ENCODE measurements around the gene FAM241A.

Gene FAM241A

DNA sequence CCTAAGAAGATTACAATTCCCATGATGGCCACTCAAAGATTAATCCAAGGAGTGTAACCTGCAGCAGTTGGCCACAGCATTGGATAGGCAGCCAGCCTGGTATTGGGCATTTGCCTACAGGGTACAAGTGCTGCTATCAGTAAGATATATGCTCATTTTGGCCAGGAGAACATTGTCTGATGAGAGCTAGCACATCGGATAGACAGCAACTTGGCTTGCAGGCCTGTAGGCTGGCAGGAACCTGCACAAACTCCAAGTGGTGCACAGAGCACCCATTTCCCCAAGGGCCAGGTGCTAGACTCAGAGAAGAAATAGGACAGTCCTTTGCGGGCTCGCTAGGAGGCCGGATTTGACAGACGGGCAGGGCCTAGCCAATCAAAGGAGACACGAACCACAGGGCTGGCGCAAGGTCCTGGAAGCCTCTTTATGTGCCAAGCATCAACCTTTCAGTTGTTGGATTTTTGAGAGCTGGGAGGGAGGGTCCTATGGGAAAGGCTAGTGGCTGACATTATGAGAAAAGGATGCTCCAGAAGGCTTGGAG is 74.6 kb downstream of the FAM241A start:
- Histone ChIP-seq H3K4me3 (ENCODE audit: extremely low read depth, insufficient read depth, low read length, poor library complexity, severe bottlenecking) (no peak overlapping the region), H3K36me3 (ENCODE audit: control insufficient read depth, insufficient read depth, low read length) (no peaks in the 10 kb centered on the region), H3K27ac (ENCODE audit: low read depth, low read length, severe bottlenecking) (no peak overlapping the region), H3K4me1 (ENCODE audit: control insufficient read depth, insufficient read depth, low read length, poor library complexity, severe bottlenecking) (no peaks in the 10 kb centered on the region), H3K9me3 (ENCODE audit: control insufficient read depth, low read length) (no peaks in the 10 kb centered on the region)
- 92 to 97% methylated on average over 7 of the region's 7 CpGs for WGBS, 2 experiments (ENCODE audit: insufficient coverage in 2 of 2)

- 93% methylated on average over 39 to 42 of the region's 43 CpGs for WGBS, 2 experiments (ENCODE audit: insufficient coverage in 2 of 2)
- H3K4me1 ChIP-seq (ENCODE audit: control insufficient read depth, insufficient read depth, low read length, poor library complexity, severe bottlenecking), result no peaks in the 10 kb centered on the region
- H3K9me3 ChIP-seq (ENCODE audit: control insufficient read depth, low read length), result no peaks in the 10 kb centered on the region
- H3K4me3 ChIP-seq (ENCODE audit: extremely low read depth, insufficient read depth, low read length, poor library complexity, severe bottlenecking), result no peak overlapping the region
- no peaks in the 10 kb centered on the region for H3K36me3 ChIP-seq (ENCODE audit: control insufficient read depth, insufficient read depth, low read length)
- H3K27ac ChIP-seq (ENCODE audit: low read depth, low read length, severe bottlenecking), result no peak overlapping the region
Observed at GRCh38 chr4:112222219-112222955, 77.1 kb downstream of the FAM241A start.

DNA sequence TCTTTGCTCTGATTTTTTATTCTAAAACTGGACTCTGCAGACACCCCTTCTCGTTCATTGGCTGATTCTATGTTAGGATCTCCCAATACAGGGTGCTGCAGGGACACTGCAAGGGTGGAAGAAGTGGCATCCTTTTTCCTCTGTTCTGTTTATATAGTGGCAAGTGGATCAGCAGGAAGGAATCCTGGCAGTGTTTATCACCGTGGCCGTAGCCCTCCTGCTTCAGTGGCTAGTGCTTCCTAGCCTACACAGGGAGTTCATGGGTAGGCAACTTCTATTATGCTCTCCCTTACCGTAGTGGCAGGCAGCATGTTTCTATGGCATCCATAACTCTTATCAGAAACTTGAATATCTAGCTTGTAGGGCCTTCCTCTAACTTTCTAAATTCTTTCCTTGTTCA is 79.9 kb downstream of the FAM241A start:
- H3K27ac ChIP-seq (ENCODE audit: low read depth, low read length, severe bottlenecking), result no peak overlapping the region
- H3K4me1 ChIP-seq (ENCODE audit: control insufficient read depth, insufficient read depth, low read length, poor library complexity, severe bottlenecking), result no peaks in the 10 kb centered on the region
- no peak overlapping the region for H3K4me3 ChIP-seq (ENCODE audit: extremely low read depth, insufficient read depth, low read length, poor library complexity, severe bottlenecking)
- 74 to 85% methylated on average over 4 of the region's 4 CpGs for WGBS, 2 experiments (ENCODE audit: insufficient coverage in 2 of 2)
- H3K9me3 ChIP-seq (ENCODE audit: control insufficient read depth, low read length), result no peaks in the 10 kb centered on the region
- H3K36me3 ChIP-seq (ENCODE audit: control insufficient read depth, insufficient read depth, low read length), result no peaks in the 10 kb centered on the region

GRCh38 chr4:112230879-112231778 is 85.9 kb downstream of the FAM241A start:
- Histone ChIP-seq H3K36me3 (ENCODE audit: control insufficient read depth, insufficient read depth, low read length) (no peaks in the 10 kb centered on the region), H3K4me1 (ENCODE audit: control insufficient read depth, insufficient read depth, low read length, poor library complexity, severe bottlenecking) (peaks cover 9% of the 10 kb centered on the region), H3K9me3 (ENCODE audit: control insufficient read depth, low read length) (no peaks in the 10 kb centered on the region), H3K4me3 (ENCODE audit: extremely low read depth, insufficient read depth, low read length, poor library complexity, severe bottlenecking) (peak overlapping the region; percentile 82), H3K27ac (ENCODE audit: low read depth, low read length, severe bottlenecking) (peak overlapping the region; percentile 97)
- WGBS, 2 experiments (ENCODE audit: insufficient coverage in 2 of 2), result 0% methylated on average over 35 to 39 of the region's 52 CpGs

DNA sequence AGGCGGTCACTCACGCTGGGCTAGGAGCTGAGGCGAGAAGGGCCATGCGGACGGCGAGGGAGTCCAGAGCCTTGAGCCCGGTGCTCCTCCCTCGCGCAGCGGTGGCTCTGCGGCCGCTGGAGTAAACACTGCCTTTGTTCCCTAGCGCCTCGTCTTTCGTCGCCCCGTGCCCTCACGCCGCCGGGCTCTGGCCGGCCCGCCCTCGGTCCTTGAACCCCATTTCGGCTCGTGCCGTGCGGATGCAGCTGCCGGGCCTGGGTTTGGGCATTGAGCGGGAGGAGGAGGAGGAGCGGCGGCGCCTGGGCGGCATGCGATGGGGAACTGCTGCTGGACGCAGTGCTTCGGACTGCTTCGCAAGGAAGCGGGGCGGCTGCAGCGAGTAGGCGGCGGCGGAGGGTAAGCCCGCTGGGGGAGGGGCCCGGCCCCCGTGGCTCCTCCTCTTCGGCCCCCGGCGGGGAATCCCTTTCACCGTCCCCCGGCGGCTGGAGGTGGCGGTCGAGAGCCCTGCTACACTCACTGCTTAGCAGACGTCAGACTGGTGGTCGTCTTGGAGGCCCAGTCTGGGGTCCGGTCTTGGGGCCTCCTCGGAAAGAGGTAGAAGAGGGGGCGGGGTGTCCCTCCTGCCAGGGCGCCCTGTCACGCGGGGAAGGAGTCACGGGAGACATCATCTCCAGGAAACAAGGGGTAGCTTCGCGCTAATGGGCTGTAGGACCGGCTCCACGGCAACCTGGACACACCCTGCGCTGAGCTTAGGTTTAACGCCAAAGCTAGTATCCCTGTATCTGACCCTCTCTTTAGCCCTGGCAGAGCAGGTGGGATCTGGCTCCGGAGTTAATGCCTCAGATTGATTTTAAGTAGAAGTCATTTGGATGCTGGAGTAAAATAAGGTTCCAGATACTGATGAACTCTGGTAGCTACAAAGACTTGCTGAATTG is 86.8 kb downstream of the FAM241A start, which contains the start of gene AP1AR:
Gene AP1AR, plus strand, starts transcription at position 9 of the 935 bp plus-strand sequence. Its CDS starts 305 bp downstream, at position 314.
- Histone ChIP-seq H3K4me3 (ENCODE audit: extremely low read depth, insufficient read depth, low read length, poor library complexity, severe bottlenecking) (peak within 1 kb of the TSS; percentile 82), H3K36me3 (ENCODE audit: control insufficient read depth, insufficient read depth, low read length) (no peaks in the 10 kb centered on the region), H3K4me1 (ENCODE audit: control insufficient read depth, insufficient read depth, low read length, poor library complexity, severe bottlenecking) (peaks cover 9% of the 10 kb centered on the region), H3K9me3 (ENCODE audit: control insufficient read depth, low read length) (no peaks in the 10 kb centered on the region), H3K27ac (ENCODE audit: low read depth, low read length, severe bottlenecking) (peak within 1 kb of the TSS; percentile 97)
- 0 to 1% methylated on average over 53 to 61 of the region's 70 CpGs for WGBS, 2 experiments (ENCODE audit: insufficient coverage in 2 of 2)

- no CpG with 5 or more reads among the region's 3 CpGs for WGBS, 2 experiments (ENCODE audit: insufficient coverage in 2 of 2)
- H3K27ac ChIP-seq (ENCODE audit: low read depth, low read length, severe bottlenecking), result no peak overlapping the region
- no peak overlapping the region for H3K4me3 ChIP-seq (ENCODE audit: extremely low read depth, insufficient read depth, low read length, poor library complexity, severe bottlenecking)
- H3K4me1 ChIP-seq (ENCODE audit: control insufficient read depth, insufficient read depth, low read length, poor library complexity, severe bottlenecking), result peaks cover 9% of the 10 kb centered on the region
- H3K9me3 ChIP-seq (ENCODE audit: control insufficient read depth, low read length), result no peaks in the 10 kb centered on the region
- H3K36me3 ChIP-seq (ENCODE audit: control insufficient read depth, insufficient read depth, low read length), result no peaks in the 10 kb centered on the region
Observed at GRCh38 chr4:112234952-112235609, 89.8 kb downstream of the FAM241A start.

DNA sequence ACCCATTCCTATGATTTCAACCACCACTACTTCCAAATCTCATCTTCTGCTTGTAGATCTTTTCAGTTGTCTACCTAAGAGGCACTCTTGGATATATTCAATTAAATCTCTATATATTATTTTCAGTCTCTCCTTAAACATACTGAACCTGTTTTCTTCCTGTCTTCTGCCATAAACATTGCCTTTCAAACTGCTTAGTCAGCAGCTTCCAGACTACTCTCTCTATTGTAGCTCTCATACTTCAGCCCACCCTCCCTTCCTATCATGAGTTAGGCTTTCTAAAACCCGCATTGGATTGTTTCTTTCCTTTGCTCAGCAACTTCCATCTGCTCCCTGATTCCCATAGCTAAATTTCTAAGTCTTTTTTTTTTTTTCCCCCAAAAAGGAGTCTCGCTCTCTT is 90.8 kb downstream of the FAM241A start:
- H3K4me3 ChIP-seq (ENCODE audit: extremely low read depth, insufficient read depth, low read length, poor library complexity, severe bottlenecking), result no peak overlapping the region
- no peak overlapping the region for H3K27ac ChIP-seq (ENCODE audit: low read depth, low read length, severe bottlenecking)
- 71 to 88% methylated on average over 1 to 2 of the region's 2 CpGs for WGBS, 2 experiments (ENCODE audit: insufficient coverage in 2 of 2)
- peaks cover 9% of the 10 kb centered on the region for H3K4me1 ChIP-seq (ENCODE audit: control insufficient read depth, insufficient read depth, low read length, poor library complexity, severe bottlenecking)
- no peaks in the 10 kb centered on the region for H3K9me3 ChIP-seq (ENCODE audit: control insufficient read depth, low read length)
- H3K36me3 ChIP-seq (ENCODE audit: control insufficient read depth, insufficient read depth, low read length), result no peaks in the 10 kb centered on the region

DNA sequence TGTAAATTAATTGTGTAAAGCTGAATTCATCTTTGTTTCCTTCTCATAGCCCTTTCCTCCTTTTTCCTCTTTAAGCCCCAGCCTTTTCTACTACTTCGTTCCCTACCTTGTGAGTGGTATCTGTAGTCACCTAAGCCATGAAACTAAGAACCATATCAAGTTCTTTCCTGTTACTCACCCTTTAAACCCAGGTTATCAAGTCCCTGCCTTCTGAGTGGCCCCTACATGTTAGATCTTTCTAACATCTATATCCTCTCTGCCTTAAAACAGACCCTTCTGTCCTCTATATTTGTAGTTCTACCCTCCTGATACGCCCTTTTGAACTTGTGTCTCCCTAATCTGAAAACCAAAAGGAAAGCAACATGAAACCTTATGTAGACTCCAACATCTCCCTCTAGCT is 93.6 kb downstream of the FAM241A start:
- no peaks in the 10 kb centered on the region for H3K4me1 ChIP-seq (ENCODE audit: control insufficient read depth, insufficient read depth, low read length, poor library complexity, severe bottlenecking)
- no peak overlapping the region for H3K27ac ChIP-seq (ENCODE audit: low read depth, low read length, severe bottlenecking)
- 90 to 100% methylated on average over 1 of the region's 2 CpGs for WGBS, 2 experiments (ENCODE audit: insufficient coverage in 2 of 2)
- H3K36me3 ChIP-seq (ENCODE audit: control insufficient read depth, insufficient read depth, low read length), result no peaks in the 10 kb centered on the region
- no peaks in the 10 kb centered on the region for H3K9me3 ChIP-seq (ENCODE audit: control insufficient read depth, low read length)
- H3K4me3 ChIP-seq (ENCODE audit: extremely low read depth, insufficient read depth, low read length, poor library complexity, severe bottlenecking), result no peak overlapping the region

All from mesodermal cell (in vitro differentiated cells).